SU-DHL-6 (cell line): ENCODE measurements around the gene AGAP3.

ENCODE experiments used
- H2AFZ ChIP-seq: fragments of 200-600 bp; sonication (generic); 2 replicates; pipeline ENCODE4 v1.6.1; 2014; ENCODE audit warnings: low read depth, mild to moderate bottlenecking, moderate library complexity, mixed read lengths, antibody characterized with exemption, low read length; ENCODE audit not compliant: severe bottlenecking
- H3F3A ChIP-seq: fragments of 200-600 bp; shearing (Covaris generic); 2 replicates; pipeline ENCODE4 v1.6.0; 2016; ENCODE audit warnings: antibody characterized with exemption, mild to moderate bottlenecking; ENCODE audit not compliant: insufficient read depth
- H3K27ac ChIP-seq: fragments of 200-600 bp; sonication (generic); 2 replicates; pipeline ENCODE4 v1.5.1; 2016; ENCODE audit warnings: low read depth, mild to moderate bottlenecking, low read length, moderate library complexity, mixed read lengths
- H3K27me3 ChIP-seq: fragments of 200-600 bp; sonication (generic), shearing (Covaris generic); 2 replicates; pipeline ENCODE4 v1.6.0; 2014; ENCODE audit warnings: mild to moderate bottlenecking, low read length
- H3K36me3 ChIP-seq: fragments of 200-600 bp; sonication (generic); 2 replicates; pipeline ENCODE4 v1.6.1; 2014; ENCODE audit warnings: mild to moderate bottlenecking, low read length, mixed read lengths
- H3K4me2 ChIP-seq: fragments of 300-600, 200-600 bp; shearing (Covaris generic), sonication (generic); 2 replicates; pipeline ENCODE4 v1.6.0; 2014; ENCODE audit warnings: low read length, low read depth, mild to moderate bottlenecking; ENCODE audit not compliant: poor library complexity, severe bottlenecking
- H3K4me3 ChIP-seq: fragments of 200-600 bp; sonication (generic); 2 replicates; pipeline ENCODE4 v1.5.1; 2014; ENCODE audit warnings: antibody characterized with exemption, low read length, mild to moderate bottlenecking, mixed read lengths; ENCODE audit not compliant: insufficient read depth, poor library complexity, severe bottlenecking
- H3K79me2 ChIP-seq: fragments of 200-600 bp; sonication (generic); 2 replicates; pipeline ENCODE4 v1.6.1; 2014; ENCODE audit warnings: mild to moderate bottlenecking, low read length, moderate library complexity; ENCODE audit not compliant: insufficient read depth
- H3K9ac ChIP-seq: fragments of 200-600 bp; sonication (generic); 2 replicates; pipeline ENCODE4 v1.7.0; 2014; ENCODE audit warnings: mild to moderate bottlenecking, low read length
- H3K9me2 ChIP-seq: fragments of 200-600 bp; sonication (generic); replicated peaks from 2 replicates; pipeline ENCODE4 v1.6.1; 2014; ENCODE audit warnings: low read length; ENCODE audit not compliant: insufficient read depth
- H3K9me3 ChIP-seq: fragments of 200-600 bp; sonication (generic); 2 replicates; pipeline ENCODE4 v1.6.1; 2014; ENCODE audit warnings: low read length, mixed read lengths; ENCODE audit not compliant: insufficient read depth
- H4K20me1 ChIP-seq: fragments of 200-600 bp; sonication (generic); 2 replicates; pipeline ENCODE4 v1.6.1; 2014; ENCODE audit warnings: low read depth, mild to moderate bottlenecking, antibody characterized with exemption, low read length, moderate library complexity, mixed read lengths
- EZH2phosphoT487 ChIP-seq: fragments of 200-600 bp; sonication (generic), shearing (Covaris generic); conservative IDR thresholded peaks from 2 replicates; pipeline ENCODE4 v1.6.1; 2018; ENCODE audit warnings: mild to moderate bottlenecking, antibody characterized with exemption, low read length, moderate library complexity, mixed read lengths
- TF ChIP-seq, protein P1 (sequence below): fragments of 200-600 bp; sonication (generic); IDR thresholded peaks from one replicate; pipeline ENCODE4 v1.5.1; 2017; ENCODE audit warnings: antibody characterized with exemption, mild to moderate bottlenecking, low read length, moderate library complexity; ENCODE audit not compliant: insufficient read depth, poor library complexity, severe bottlenecking

AGAP3 gene

DNA sequence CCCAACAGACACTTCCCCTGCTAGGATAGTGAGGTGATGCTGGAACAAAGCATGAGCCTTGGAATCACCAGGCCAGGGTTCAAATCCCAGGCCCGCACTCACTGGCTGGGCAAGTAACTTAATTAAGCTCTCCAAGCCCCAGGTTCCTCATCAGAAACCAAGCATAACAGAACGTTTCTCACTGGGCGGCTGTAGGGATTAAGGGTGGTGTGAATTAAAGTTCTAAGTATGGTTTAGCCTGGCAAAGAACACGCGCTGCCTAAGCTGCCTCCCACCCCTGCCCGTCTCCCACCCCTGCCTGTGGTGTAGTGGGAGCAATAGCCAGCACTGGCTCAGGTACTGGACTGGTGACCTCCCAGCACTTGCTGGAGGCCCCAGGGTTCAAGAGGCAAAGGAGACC is 21.3 kb upstream of the AGAP3 start:
- H3K27me3 ChIP-seq = no peaks in the 10 kb centered on the region
- TF ChIP-seq, protein P1, sequence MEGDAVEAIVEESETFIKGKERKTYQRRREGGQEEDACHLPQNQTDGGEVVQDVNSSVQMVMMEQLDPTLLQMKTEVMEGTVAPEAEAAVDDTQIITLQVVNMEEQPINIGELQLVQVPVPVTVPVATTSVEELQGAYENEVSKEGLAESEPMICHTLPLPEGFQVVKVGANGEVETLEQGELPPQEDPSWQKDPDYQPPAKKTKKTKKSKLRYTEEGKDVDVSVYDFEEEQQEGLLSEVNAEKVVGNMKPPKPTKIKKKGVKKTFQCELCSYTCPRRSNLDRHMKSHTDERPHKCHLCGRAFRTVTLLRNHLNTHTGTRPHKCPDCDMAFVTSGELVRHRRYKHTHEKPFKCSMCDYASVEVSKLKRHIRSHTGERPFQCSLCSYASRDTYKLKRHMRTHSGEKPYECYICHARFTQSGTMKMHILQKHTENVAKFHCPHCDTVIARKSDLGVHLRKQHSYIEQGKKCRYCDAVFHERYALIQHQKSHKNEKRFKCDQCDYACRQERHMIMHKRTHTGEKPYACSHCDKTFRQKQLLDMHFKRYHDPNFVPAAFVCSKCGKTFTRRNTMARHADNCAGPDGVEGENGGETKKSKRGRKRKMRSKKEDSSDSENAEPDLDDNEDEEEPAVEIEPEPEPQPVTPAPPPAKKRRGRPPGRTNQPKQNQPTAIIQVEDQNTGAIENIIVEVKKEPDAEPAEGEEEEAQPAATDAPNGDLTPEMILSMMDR = no peak
- TF ChIP-seq EZH2phosphoT487 = no peak
- no peak overlapping the region for H3K9ac ChIP-seq
- peaks cover 25% of the 10 kb centered on the region for H3K79me2 ChIP-seq
- no peaks in the 10 kb centered on the region for H4K20me1 ChIP-seq
- H3K4me3 ChIP-seq = no peak overlapping the region
- H3K9me2 ChIP-seq = no peaks in the 10 kb centered on the region
- H2AFZ ChIP-seq = no peak overlapping the region
- H3K4me2 ChIP-seq = no peak overlapping the region
- no peaks in the 10 kb centered on the region for H3F3A ChIP-seq
- H3K9me3 ChIP-seq = no peaks in the 10 kb centered on the region
- no peak overlapping the region for H3K27ac ChIP-seq
- H3K36me3 ChIP-seq = no peaks in the 10 kb centered on the region

DNA sequence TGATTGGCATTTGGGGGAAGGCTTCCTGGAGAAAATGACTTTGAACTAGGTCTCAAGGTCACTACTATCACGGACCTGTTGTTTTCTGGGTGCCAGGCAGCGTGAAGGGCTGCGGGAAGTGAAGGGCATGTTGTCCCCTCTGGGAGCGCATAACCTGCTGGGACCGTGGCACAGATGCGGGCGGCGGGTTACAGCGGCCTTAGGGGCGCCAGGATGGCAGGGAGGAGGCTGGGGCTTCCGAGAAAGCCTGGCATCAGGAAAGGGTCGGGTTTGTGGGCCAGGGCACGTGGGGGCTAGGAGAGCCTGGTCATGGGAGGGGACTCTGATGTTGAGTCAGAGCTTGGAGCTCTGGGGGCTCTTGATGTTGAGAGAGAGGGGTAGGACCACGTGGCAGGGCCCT is 20.8 kb upstream of the AGAP3 start:
- peaks cover 20% of the 10 kb centered on the region for H3K79me2 ChIP-seq
- no peaks in the 10 kb centered on the region for H3K9me3 ChIP-seq
- TF ChIP-seq, protein P1 = no peak
- TF ChIP-seq EZH2phosphoT487 = no peak
- H3K4me3 ChIP-seq = no peak overlapping the region
- H3K27me3 ChIP-seq = no peaks in the 10 kb centered on the region
- no peaks in the 10 kb centered on the region for H4K20me1 ChIP-seq
- H3K4me2 ChIP-seq = no peak overlapping the region
- H3K9me2 ChIP-seq = no peaks in the 10 kb centered on the region
- H3F3A ChIP-seq = no peaks in the 10 kb centered on the region
- no peak overlapping the region for H3K27ac ChIP-seq
- no peak overlapping the region for H2AFZ ChIP-seq
- H3K9ac ChIP-seq = no peak overlapping the region
- no peaks in the 10 kb centered on the region for H3K36me3 ChIP-seq

DNA sequence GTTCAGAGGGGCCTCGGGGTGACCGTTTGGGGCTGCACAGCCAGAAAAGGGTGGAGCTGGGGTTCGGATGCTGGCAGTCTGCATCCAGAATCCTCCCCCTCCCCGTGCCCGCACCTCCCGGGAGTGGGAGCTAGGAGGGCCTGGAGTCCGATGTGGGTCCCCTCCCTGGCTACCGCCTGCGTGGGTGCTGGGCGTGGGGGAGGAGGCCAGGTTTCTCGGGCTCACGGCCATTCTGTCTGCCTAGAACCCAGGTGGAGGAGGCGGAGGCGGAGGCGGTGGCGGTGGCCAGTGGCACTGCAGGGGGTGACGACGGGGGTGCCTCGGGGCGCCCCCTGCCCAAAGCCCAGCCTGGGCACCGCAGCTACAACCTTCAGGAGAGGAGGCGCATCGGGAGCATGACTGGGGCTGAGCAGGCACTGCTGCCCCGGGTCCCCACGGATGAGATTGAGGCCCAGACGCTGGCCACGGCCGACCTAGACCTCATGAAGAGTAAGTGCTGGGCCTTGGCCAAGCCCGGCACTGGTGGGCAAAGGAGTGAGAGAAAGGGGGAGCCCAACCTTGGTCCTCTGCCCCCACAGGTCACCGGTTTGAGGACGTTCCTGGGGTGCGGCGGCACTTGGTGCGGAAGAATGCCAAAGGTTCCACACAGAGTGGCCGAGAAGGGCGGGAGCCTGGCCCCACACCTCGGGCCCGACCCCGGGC is 19.9 kb upstream of the AGAP3 start:
- TF ChIP-seq, protein P1 = no peak
- no peak for TF ChIP-seq EZH2phosphoT487
- Histone ChIP-seq H4K20me1 (no peaks in the 10 kb centered on the region), H3K9me3 (no peaks in the 10 kb centered on the region)

More for the DNA sequence above, 19.9 kb upstream of the AGAP3 start:
- no peaks in the 10 kb centered on the region for H3F3A ChIP-seq
- peaks cover 11% of the 10 kb centered on the region; the same call in 1 of the 2 replicates for H3K79me2 ChIP-seq
- no peaks in the 10 kb centered on the region for H3K9me2 ChIP-seq
- H3K4me3 ChIP-seq = no peak overlapping the region
- H2AFZ ChIP-seq = no peak overlapping the region
- H3K4me2 ChIP-seq = no peak overlapping the region
- H3K9ac ChIP-seq = no peak overlapping the region
- no peaks in the 10 kb centered on the region for H3K27me3 ChIP-seq
- H3K36me3 ChIP-seq = no peaks in the 10 kb centered on the region
- no peak overlapping the region for H3K27ac ChIP-seq
